Omental fat pad (tissue), 4 donors: ENCODE data around the gene RXFP3. TPM values are rescaled to one million over a fixed set of nuclear protein-coding genes. Genes with fewer than 3 reads are reported as not detected.

Experiments
- ATAC-seq: fragments of 150-250 bp; one replicate; pipeline ENCODE4 v1.9.1; 2016; ENCODE audit warnings: mild to moderate bottlenecking, moderate library complexity; ENCODE audit not compliant: low FRiP score
- DNase-seq: peaks from one replicate; pipeline ENCODE4 v3.0.0-alpha.2; 2019; ENCODE audit warnings: low spot score
- CTCF ChIP-seq, 3 donors: fragments of 450-650 bp; IDR thresholded peaks; one replicate each; pipeline ENCODE4 v1.5.1; 2016 to 2017; ENCODE audit warnings: antibody characterized with exemption in 3 of 3, mild to moderate bottlenecking in 3 of 3, moderate library complexity in 2 of 3
- total RNA-seq, 4 donors: library from RNA; depleted of rRNA; stranded (reverse); fragments of >200 nt; gene quantifications; one replicate each; pipeline ENCODE4 v1.1.0, GENCODE V29; 2016

RXFP3 gene
- total RNA-seq, 4 donors from 2014 or later, result not detected

- no peak for TF ChIP-seq CTCF (IDR thresholded peaks at IDR 0.05)
- ATAC-seq (no peak), DNase-seq (no peak)
Observed at GRCh38 chr5:33925278-33925677, 10.9 kb upstream of the RXFP3 start.

- ATAC-seq (no peak), DNase-seq (no peak)
- TF ChIP-seq CTCF (IDR thresholded peaks at IDR 0.05), result no peak
Observed at GRCh38 chr5:33927685-33928084, 8.5 kb upstream of the RXFP3 start.

- no peak for TF ChIP-seq CTCF (IDR thresholded peaks at IDR 0.05)
- DNase-seq, result no peak
- ATAC-seq, result no peak
Observed at GRCh38 chr5:33928283-33928682, 7.9 kb upstream of the RXFP3 start.

- DNase-seq (no peak), ATAC-seq (no peak)
- no peak for TF ChIP-seq CTCF (IDR thresholded peaks at IDR 0.05)
Observed at GRCh38 chr5:33929925-33930690, 6.1 kb upstream of the RXFP3 start.

- DNase-seq, result no peak
- TF ChIP-seq CTCF (IDR thresholded peaks at IDR 0.05), result no peak
- ATAC-seq, result no peak
Observed at GRCh38 chr5:33931136-33931535, 5.0 kb upstream of the RXFP3 start.

GRCh38 chr5:33933723-33934169 is 2.4 kb upstream of the RXFP3 start:
- TF ChIP-seq CTCF (IDR thresholded peaks at IDR 0.05), result no peak
- ATAC-seq, result no peak
- no peak for DNase-seq

- no peak for TF ChIP-seq CTCF (IDR thresholded peaks at IDR 0.05)
Observed at GRCh38 chr5:33934176-33934575, 2.0 kb upstream of the RXFP3 start.

More at GRCh38 chr5:33934176-33934575, 2.0 kb upstream of the RXFP3 start:
- ATAC-seq, result no peak
- DNase-seq, result no peak
